ENCODE measurements around the gene EPHB2.

- no peak for TF ChIP-seq ZBTB7A (IDR thresholded peaks at IDR 0.05; ENCODE audit: low read depth)
- no peak for TF ChIP-seq EGR1 (IDR thresholded peaks at IDR 0.05)
- TF ChIP-seq, protein P1, sequence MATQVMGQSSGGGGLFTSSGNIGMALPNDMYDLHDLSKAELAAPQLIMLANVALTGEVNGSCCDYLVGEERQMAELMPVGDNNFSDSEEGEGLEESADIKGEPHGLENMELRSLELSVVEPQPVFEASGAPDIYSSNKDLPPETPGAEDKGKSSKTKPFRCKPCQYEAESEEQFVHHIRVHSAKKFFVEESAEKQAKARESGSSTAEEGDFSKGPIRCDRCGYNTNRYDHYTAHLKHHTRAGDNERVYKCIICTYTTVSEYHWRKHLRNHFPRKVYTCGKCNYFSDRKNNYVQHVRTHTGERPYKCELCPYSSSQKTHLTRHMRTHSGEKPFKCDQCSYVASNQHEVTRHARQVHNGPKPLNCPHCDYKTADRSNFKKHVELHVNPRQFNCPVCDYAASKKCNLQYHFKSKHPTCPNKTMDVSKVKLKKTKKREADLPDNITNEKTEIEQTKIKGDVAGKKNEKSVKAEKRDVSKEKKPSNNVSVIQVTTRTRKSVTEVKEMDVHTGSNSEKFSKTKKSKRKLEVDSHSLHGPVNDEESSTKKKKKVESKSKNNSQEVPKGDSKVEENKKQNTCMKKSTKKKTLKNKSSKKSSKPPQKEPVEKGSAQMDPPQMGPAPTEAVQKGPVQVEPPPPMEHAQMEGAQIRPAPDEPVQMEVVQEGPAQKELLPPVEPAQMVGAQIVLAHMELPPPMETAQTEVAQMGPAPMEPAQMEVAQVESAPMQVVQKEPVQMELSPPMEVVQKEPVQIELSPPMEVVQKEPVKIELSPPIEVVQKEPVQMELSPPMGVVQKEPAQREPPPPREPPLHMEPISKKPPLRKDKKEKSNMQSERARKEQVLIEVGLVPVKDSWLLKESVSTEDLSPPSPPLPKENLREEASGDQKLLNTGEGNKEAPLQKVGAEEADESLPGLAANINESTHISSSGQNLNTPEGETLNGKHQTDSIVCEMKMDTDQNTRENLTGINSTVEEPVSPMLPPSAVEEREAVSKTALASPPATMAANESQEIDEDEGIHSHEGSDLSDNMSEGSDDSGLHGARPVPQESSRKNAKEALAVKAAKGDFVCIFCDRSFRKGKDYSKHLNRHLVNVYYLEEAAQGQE (IDR thresholded peaks at IDR 0.05; ENCODE audit: low read depth) = no peak
- TF ChIP-seq CEBPB (IDR thresholded peaks at IDR 0.05) = no peak
- TF ChIP-seq RAD21 (IDR thresholded peaks at IDR 0.05; ENCODE audit: low read depth) = no peak
- no peak for TF ChIP-seq EP300 (IDR thresholded peaks at IDR 0.05; ENCODE audit: borderline replicate concordance)
- no peak for TF ChIP-seq FOXM1 (IDR thresholded peaks at IDR 0.05; ENCODE audit: borderline replicate concordance, low read depth)
Observed at GRCh38 chr1:22872981-22873664, 162.5 kb downstream of the EPHB2 start.

All from Ishikawa (cell line).